CD14-positive monocyte (primary cell): ENCODE measurements around the gene MST1. TPM values are rescaled to one million over a fixed set of nuclear protein-coding genes. Genes with fewer than 3 reads are reported as not detected.
A peak's percentile ranks its signal among the peaks of the same experiment; 100 is the strongest.

Experiments
- DNase-seq, 3 donors: peaks; one replicate each; pipeline ENCODE4 v3.0.0-alpha.2; 2011 to 2022
- H2AFZ ChIP-seq: 2 replicates; pipeline ENCODE4 v1.6.0; 2012; ENCODE audit warnings: mild to moderate bottlenecking, low read depth, low read length, inconsistent platforms; ENCODE audit not compliant: insufficient read depth, poor library complexity, severe bottlenecking
- H3K27ac ChIP-seq, 2 donors: 1 replicate in 1 of 2; 2 replicates in 1 of 2; pipeline ENCODE4 v1.5.1; 2012 to 2013; ENCODE audit warnings: low read length in 2 of 2, control low read depth in 1 of 2, inconsistent platforms in 1 of 2, low read depth in 1 of 2, mild to moderate bottlenecking in 1 of 2
- H3K27me3 ChIP-seq, 2 donors: one replicate each; pipeline versions ENCODE4 v1.6.0 to v1.6.1; 2011 to 2013; ENCODE audit warnings: low read length in 2 of 2; ENCODE audit not compliant: control insufficient read depth in 2 of 2, insufficient read depth in 2 of 2
- H3K36me3 ChIP-seq, 2 donors: replicated peaks in 1 of 2; 1 replicate in 1 of 2; 2 replicates in 1 of 2; pipeline versions ENCODE4 v1.5.1 to v1.6.1; 2012 to 2013; ENCODE audit warnings: low read length in 2 of 2, control low read depth in 1 of 2, inconsistent platforms in 1 of 2, mild to moderate bottlenecking in 1 of 2; ENCODE audit not compliant: insufficient read depth in 2 of 2, control insufficient read depth in 1 of 2
- H3K4me1 ChIP-seq, 2 donors: 1 replicate in 1 of 2; 2 replicates in 1 of 2; pipeline versions ENCODE4 v1.5.1 to v1.6.1; 2012 to 2013; ENCODE audit warnings: low read length in 2 of 2, control low read depth in 1 of 2, inconsistent platforms in 1 of 2, mild to moderate bottlenecking in 1 of 2, moderate library complexity in 1 of 2; ENCODE audit not compliant: insufficient read depth in 2 of 2, control insufficient read depth in 1 of 2
- H3K4me2 ChIP-seq: replicated peaks from 2 replicates; pipeline ENCODE3; 2012; ENCODE audit warnings: low read length, moderate library complexity, mild to moderate bottlenecking; ENCODE audit not compliant: poor library complexity, severe bottlenecking; ENCODE audit errors: extremely low read depth
- H3K4me3 ChIP-seq, 3 experiments: fragments of 200-600 bp in 1 of 3; sonication (generic) in 1 of 3; replicated peaks in 1 of 3; 1 replicate in 2 of 3; 2 replicates in 1 of 3; pipeline ENCODE4 v1.5.1; 2011 to 2013; ENCODE audit warnings: low read length in 3 of 3, mild to moderate bottlenecking in 3 of 3, control low read depth in 2 of 3, low read depth in 2 of 3, inconsistent platforms in 1 of 3, moderate library complexity in 1 of 3
- H3K79me2 ChIP-seq: 2 replicates; pipeline ENCODE4 v1.6.0; 2012; ENCODE audit warnings: mild to moderate bottlenecking, control low read depth, inconsistent platforms, low read length, moderate library complexity; ENCODE audit not compliant: insufficient read depth
- H3K9ac ChIP-seq: 2 replicates; pipeline ENCODE4 v1.6.0; 2017; ENCODE audit warnings: low read length, mild to moderate bottlenecking; ENCODE audit not compliant: insufficient read depth, poor library complexity, severe bottlenecking
- H3K9me3 ChIP-seq, 2 donors: replicated peaks in 1 of 2; 1 replicate in 1 of 2; 2 replicates in 1 of 2; pipeline versions ENCODE4 v1.5.1 to v1.6.1; 2012 to 2013; ENCODE audit warnings: low read length in 2 of 2, control low read depth in 1 of 2; ENCODE audit not compliant: control insufficient read depth in 1 of 2, insufficient read depth in 1 of 2
- H4K20me1 ChIP-seq: 2 replicates; pipeline ENCODE4 v1.6.0; 2012; ENCODE audit warnings: mild to moderate bottlenecking, low read length, control low read depth, moderate library complexity; ENCODE audit not compliant: insufficient read depth
- H3K27ac Mint-ChIP-seq, 7 donors: one replicate each; pipeline ENCODE4 v1.8.0; 2020; ENCODE audit warnings: mild to moderate bottlenecking in 7 of 7, mixed read lengths in 7 of 7, moderate library complexity in 6 of 7, inconsistent platforms in 2 of 7
- H3K27me3 Mint-ChIP-seq, 3 donors: one replicate each; pipeline ENCODE4 v1.8.0; 2021 to 2022; ENCODE audit warnings: low read depth in 3 of 3, mild to moderate bottlenecking in 3 of 3, mixed read lengths in 3 of 3, moderate library complexity in 3 of 3, inconsistent platforms in 1 of 3
- H3K36me3 Mint-ChIP-seq, 2 donors: one replicate each; pipeline ENCODE4 v1.8.0; 2020; ENCODE audit warnings: mixed read lengths in 2 of 2, inconsistent platforms in 1 of 2, mild to moderate bottlenecking in 1 of 2
- H3K4me1 Mint-ChIP-seq: one replicate; pipeline ENCODE4 v1.8.0; 2020; ENCODE audit warnings: mild to moderate bottlenecking, mixed read lengths
- H3K4me3 Mint-ChIP-seq, 2 donors: one replicate each; pipeline ENCODE4 v1.8.0; 2020; ENCODE audit warnings: mild to moderate bottlenecking in 2 of 2, mixed read lengths in 2 of 2, moderate library complexity in 1 of 2
- H3K9me3 Mint-ChIP-seq, 7 donors: one replicate each; pipeline ENCODE4 v1.8.0; 2020 to 2022; ENCODE audit warnings: mixed read lengths in 7 of 7, mild to moderate bottlenecking in 6 of 7, moderate library complexity in 6 of 7, inconsistent platforms in 2 of 7
- WGBS: methylation state at CpG from one replicate; pipeline ENCODE4 v1.1.5; 2013; ENCODE audit warnings: missing lambda C conversion rate; ENCODE audit not compliant: insufficient coverage; 5-methylcytosine and 5-hydroxymethylcytosine counted together
- intact Hi-C, 2 donors: fragments of 100-400 bp; cut with micrococcal nuclease; formaldehyde crosslinking; loops; one replicate each; pipeline versions ENCODE4 v1.15.0 to v1.15.1; 2023
- polyA plus RNA-seq, 3 donors: library from polyadenylated mRNA; depleted of rRNA in 1 of 3; unstranded in 2 of 3; stranded (reverse) in 1 of 3; fragments of 300-500 nt in 2 of 3; fragments of >200 nt in 1 of 3; fragmentation: Illumina TruSeq in 2 of 3; gene quantifications; 1 replicate in 2 of 3; 2 replicates in 1 of 3; pipeline ENCODE4 v1.2.3, GENCODE V29; 2012 to 2021
- TF ChIP-seq, protein P1 (sequence below): fragments of 200-600 bp; IDR thresholded peaks from one replicate; pipeline ENCODE4 v1.8.0; 2022; ENCODE audit warnings: antibody characterized with exemption, mild to moderate bottlenecking

Gene MST1
- polyA plus RNA-seq, 3 donors, result 0.28 to 17.8 TPM; not detected in 1

DNA sequence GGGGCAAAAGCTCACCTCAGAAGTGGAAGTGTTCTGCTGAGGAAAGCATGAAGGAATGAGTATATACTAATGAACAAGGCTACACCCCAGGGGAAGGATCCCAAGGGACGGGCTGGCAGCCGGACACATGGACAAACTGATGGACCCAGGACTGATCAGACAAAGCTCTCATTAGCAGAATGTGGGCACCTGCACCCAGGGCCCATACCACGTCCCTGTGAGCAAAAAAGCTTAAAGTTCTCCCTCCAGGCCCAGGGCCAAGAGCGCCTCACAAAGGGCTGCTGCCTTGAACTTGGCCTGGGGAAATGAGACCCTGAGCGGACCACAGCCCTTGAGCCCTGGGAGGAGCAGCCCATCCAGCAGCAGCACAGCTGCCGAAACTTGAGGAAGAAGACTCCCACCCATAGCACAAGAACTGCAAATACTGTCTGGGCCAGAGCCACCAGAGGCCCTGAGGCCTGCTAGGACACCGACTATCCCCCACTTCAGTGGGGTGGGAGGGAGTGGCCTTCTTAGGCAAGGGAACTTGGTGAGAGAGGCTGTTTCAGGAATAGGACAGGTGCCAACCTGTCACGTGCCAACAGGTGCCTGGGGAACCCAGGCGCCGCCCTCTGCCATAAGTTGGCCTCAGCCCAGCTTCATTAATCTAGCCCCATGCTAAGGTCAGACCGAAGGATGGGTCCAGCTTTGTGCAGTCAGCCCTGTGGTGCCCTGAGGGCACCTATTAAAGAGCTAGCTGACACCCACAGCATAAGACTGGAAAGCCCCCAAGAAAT is 36.8 kb upstream of the MST1 start:
- H3K27me3 Mint-ChIP-seq, result no peaks in the 10 kb centered on the region
- peak in 1 of 3 donors; percentile 2 for DNase-seq
- Histone ChIP-seq H3K27ac (peak overlapping the region in 1 of 2 donors; percentile 92), H3K27me3 (no peaks in the 10 kb centered on the region), H3K4me1 (peaks cover 19 to 25% of the 10 kb centered on the region in 2 donors), H3K79me2 (peaks cover 17% of the 10 kb centered on the region), H3K4me3 (no peak overlapping the region), H2AFZ (no peak overlapping the region), H3K9ac (no peak overlapping the region), H4K20me1 (peaks cover 11% of the 10 kb centered on the region), H3K4me2 (no peak overlapping the region), H3K36me3 (peaks cover 42 to 68% of the 10 kb centered on the region in 2 donors), H3K9me3 (no peaks in the 10 kb centered on the region)
- H3K4me1 Mint-ChIP-seq, result peaks cover 20% of the 10 kb centered on the region
- H3K4me3 Mint-ChIP-seq, result no peak overlapping the region
- 97% methylated on average over 8 of the region's 11 CpGs for WGBS
- TF ChIP-seq, protein P1, sequence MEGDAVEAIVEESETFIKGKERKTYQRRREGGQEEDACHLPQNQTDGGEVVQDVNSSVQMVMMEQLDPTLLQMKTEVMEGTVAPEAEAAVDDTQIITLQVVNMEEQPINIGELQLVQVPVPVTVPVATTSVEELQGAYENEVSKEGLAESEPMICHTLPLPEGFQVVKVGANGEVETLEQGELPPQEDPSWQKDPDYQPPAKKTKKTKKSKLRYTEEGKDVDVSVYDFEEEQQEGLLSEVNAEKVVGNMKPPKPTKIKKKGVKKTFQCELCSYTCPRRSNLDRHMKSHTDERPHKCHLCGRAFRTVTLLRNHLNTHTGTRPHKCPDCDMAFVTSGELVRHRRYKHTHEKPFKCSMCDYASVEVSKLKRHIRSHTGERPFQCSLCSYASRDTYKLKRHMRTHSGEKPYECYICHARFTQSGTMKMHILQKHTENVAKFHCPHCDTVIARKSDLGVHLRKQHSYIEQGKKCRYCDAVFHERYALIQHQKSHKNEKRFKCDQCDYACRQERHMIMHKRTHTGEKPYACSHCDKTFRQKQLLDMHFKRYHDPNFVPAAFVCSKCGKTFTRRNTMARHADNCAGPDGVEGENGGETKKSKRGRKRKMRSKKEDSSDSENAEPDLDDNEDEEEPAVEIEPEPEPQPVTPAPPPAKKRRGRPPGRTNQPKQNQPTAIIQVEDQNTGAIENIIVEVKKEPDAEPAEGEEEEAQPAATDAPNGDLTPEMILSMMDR, result no peak
- peaks cover 37 to 63% of the 10 kb centered on the region in 2 donors for H3K36me3 Mint-ChIP-seq
- peak overlapping the region in 5 of 7 donors; percentile 10 to 92 (median 27) for H3K27ac Mint-ChIP-seq
- H3K9me3 Mint-ChIP-seq, result no peaks in the 10 kb centered on the region
- intact Hi-C loops, result loop anchor here (10.0 kb wide), 2 partner anchors 51 to 59 kb away; partner anchors contain the start of genes APEH (in 2 of the 2) and IP6K1 (in 1 of the 2)

DNA sequence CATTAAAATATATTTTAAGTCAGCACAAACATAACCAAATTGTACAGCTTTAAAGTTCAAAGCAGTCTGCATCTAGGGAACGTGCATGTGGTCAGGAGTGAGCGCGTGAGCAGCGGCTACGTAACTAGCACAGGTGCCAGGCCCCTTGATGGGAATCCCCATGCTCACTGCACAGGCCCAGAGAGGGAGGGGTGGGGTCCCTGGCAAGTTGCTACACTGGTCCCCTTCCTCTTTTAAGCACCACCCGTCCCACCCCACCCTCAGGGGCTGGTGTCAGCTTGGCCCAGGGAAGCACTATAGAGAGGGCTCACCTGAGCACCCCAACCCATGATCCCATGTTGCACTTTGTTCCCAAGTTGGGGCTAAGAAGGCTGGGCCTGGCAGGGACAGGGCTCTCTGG is 35.3 kb upstream of the MST1 start:
- H3K27ac Mint-ChIP-seq, result peak overlapping the region; percentile 90 to 97 (median 95)
- DNase-seq, result peak in 1 of 3 donors; percentile 54
- no peaks in the 10 kb centered on the region for H3K9me3 Mint-ChIP-seq
- Histone ChIP-seq H4K20me1 (peaks cover 19% of the 10 kb centered on the region), H3K9me3 (no peaks in the 10 kb centered on the region), H3K27ac (peak overlapping the region; percentile 77 to 92), H3K36me3 (peaks cover 40 to 60% of the 10 kb centered on the region in 2 donors), H3K4me3 (peak overlapping the region; percentile 46 to 88 (median 53)), H3K9ac (peak overlapping the region; percentile 91), H2AFZ (peak overlapping the region; percentile 92), H3K27me3 (no peaks in the 10 kb centered on the region), H3K4me1 (peaks cover 24 to 31% of the 10 kb centered on the region in 2 donors), H3K79me2 (peaks cover 22% of the 10 kb centered on the region), H3K4me2 (peak overlapping the region; percentile 93)
- intact Hi-C loops, result loop anchor here (5.0 to 10.0 kb wide), 3 partner anchors 50 to 63 kb away; partner anchors contain the start of genes APEH (in 2 of the 2) and IP6K1 (in 2 of the 2)
- TF ChIP-seq, protein P1, result no peak
- H3K4me1 Mint-ChIP-seq, result peaks cover 24% of the 10 kb centered on the region
- peaks cover 38 to 59% of the 10 kb centered on the region in 2 donors for H3K36me3 Mint-ChIP-seq
- H3K4me3 Mint-ChIP-seq, result peak overlapping the region; percentile 87 to 95
- no CpG with 5 or more reads among the region's 6 CpGs for WGBS
- H3K27me3 Mint-ChIP-seq, result no peaks in the 10 kb centered on the region
